GM19438 (cell line): ENCODE measurements around the gene ZHX3.

Experiments
- ATAC-seq: cut with Tn5 transposase; IDR thresholded peaks from one replicate; pipeline ENCODE4 v1.9.1; 2021; ENCODE audit warnings: low read depth; ENCODE audit not compliant: unreplicated experiment

ZHX3 gene

GRCh38 chr20:41317546-41318270 is at the start of gene ZHX3:
TSS of gene ZHX3 (minus strand) at chr20:41317731. CDS start at chr20:41204916, 112,815 bp downstream.
- ATAC-seq = peak; percentile 96

- no peak for ATAC-seq
Measured at GRCh38 chr20:41367393-41367695, 49.8 kb upstream of the ZHX3 start.

GRCh38 chr20:41366546-41367392 is 49.2 kb upstream of the ZHX3 start, which contains the start of gene EMILIN3:
TSS of gene EMILIN3 (minus strand) at chr20:41366818. CDS start at chr20:41366634, 184 bp downstream.
- ATAC-seq = no peak

GRCh38 chr20:41365777-41366545 is 48.4 kb upstream of the ZHX3 start:
- no peak for ATAC-seq

- ATAC-seq = no peak
Measured at GRCh38 chr20:41364967-41365765, 47.6 kb upstream of the ZHX3 start.

GRCh38 chr20:41364236-41364855 is 46.8 kb upstream of the ZHX3 start:
- no peak for ATAC-seq

GRCh38 chr20:41363601-41364000 is 46.1 kb upstream of the ZHX3 start:
- no peak for ATAC-seq

- ATAC-seq = no peak
Measured at GRCh38 chr20:41362748-41363140, 45.2 kb upstream of the ZHX3 start.

- ATAC-seq = no peak
Measured at GRCh38 chr20:41361757-41362747, 44.5 kb upstream of the ZHX3 start.

- ATAC-seq = no peak
Measured at GRCh38 chr20:41360831-41361756, 43.6 kb upstream of the ZHX3 start.

GRCh38 chr20:41359541-41360011 is 42.0 kb upstream of the ZHX3 start:
- ATAC-seq = no peak

- no peak for ATAC-seq
Measured at GRCh38 chr20:41358717-41359116, 41.2 kb upstream of the ZHX3 start.

- ATAC-seq = no peak
Measured at GRCh38 chr20:41358230-41358629, 40.7 kb upstream of the ZHX3 start.

GRCh38 chr20:41357424-41358163 is 40.1 kb upstream of the ZHX3 start:
- ATAC-seq = no peak

- ATAC-seq = no peak
Measured at GRCh38 chr20:41356951-41357350, 39.4 kb upstream of the ZHX3 start.

- ATAC-seq = no peak
Measured at GRCh38 chr20:41355598-41356203, 38.2 kb upstream of the ZHX3 start.
